ENCODE measurements around the gene NPSR1. TPM values are rescaled to one million over a fixed set of nuclear protein-coding genes. Genes with fewer than 3 reads are reported as not detected.

Gene NPSR1
- total and polyA plus RNA-seq, 9 of the 15 experiments (the other 6 are each of a cell fraction or from before 2014, with no cell fraction given): not detected

DNA sequence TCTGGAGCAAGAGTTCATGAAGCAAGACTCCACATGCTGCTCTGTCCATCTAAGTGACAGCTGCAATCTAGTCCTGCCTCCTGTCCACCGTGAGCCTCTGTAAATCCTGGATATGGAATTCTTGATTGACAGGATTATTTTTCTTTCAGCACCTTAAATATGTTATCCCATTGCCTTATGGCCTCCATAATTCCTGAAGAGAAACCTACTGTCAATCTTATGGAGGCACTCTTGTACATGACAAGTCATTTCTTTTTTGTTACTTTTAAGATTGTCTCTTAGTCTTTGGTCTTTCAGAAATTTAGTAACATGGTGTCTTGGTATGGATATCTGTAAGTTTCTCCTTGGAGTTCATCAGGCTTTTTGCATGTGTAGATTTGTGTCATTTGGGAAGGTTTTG lies 82.8 kb downstream of the NPSR1 start:
- CTCF ChIA-PET (ENCODE audit: low intra/inter-chr PET ratio): no interaction called here

More for the DNA sequence above, 82.8 kb downstream of the NPSR1 start:
- FAIRE-seq (no peak), DNase-seq (ENCODE audit: extremely low read depth in 1 of 4, low spot score in 3 of 4) (no peak), ATAC-seq (no peak)
- no peaks in the 10 kb centered on the region for H3K9me1 ChIP-seq (ENCODE audit: control insufficient read depth, insufficient read depth, low read length)
- POLR2A ChIA-PET: no interaction called here
- H3K9ac ChIP-seq (ENCODE audit: insufficient read depth in 1 of 2, low read depth in 2 of 2, low read length in 2 of 2): no peak overlapping the region
- no peaks in the 10 kb centered on the region for H3K36me3 ChIP-seq (ENCODE audit: control insufficient read depth, insufficient read depth, low read length)
- TF ChIP-seq, protein P1, sequence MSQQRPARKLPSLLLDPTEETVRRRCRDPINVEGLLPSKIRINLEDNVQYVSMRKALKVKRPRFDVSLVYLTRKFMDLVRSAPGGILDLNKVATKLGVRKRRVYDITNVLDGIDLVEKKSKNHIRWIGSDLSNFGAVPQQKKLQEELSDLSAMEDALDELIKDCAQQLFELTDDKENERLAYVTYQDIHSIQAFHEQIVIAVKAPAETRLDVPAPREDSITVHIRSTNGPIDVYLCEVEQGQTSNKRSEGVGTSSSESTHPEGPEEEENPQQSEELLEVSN (IDR thresholded peaks at IDR 0.05; ENCODE audit: borderline replicate concordance in 1 of 2, extremely low read depth in 1 of 2, insufficient read depth in 1 of 2, insufficient read length in 1 of 2, low read depth in 1 of 2, low read length in 1 of 2, poor library complexity in 1 of 2, severe bottlenecking in 1 of 2): no peak
- TF ChIP-seq SMAD4 (CRISPR knock-in tag; conservative IDR thresholded peaks at IDR 0.05): no peak
- TF ChIP-seq SMAD2 (IDR thresholded peaks at IDR 0.05; ENCODE audit: low read depth, low read length): no peak
- TF ChIP-seq, protein P2, sequence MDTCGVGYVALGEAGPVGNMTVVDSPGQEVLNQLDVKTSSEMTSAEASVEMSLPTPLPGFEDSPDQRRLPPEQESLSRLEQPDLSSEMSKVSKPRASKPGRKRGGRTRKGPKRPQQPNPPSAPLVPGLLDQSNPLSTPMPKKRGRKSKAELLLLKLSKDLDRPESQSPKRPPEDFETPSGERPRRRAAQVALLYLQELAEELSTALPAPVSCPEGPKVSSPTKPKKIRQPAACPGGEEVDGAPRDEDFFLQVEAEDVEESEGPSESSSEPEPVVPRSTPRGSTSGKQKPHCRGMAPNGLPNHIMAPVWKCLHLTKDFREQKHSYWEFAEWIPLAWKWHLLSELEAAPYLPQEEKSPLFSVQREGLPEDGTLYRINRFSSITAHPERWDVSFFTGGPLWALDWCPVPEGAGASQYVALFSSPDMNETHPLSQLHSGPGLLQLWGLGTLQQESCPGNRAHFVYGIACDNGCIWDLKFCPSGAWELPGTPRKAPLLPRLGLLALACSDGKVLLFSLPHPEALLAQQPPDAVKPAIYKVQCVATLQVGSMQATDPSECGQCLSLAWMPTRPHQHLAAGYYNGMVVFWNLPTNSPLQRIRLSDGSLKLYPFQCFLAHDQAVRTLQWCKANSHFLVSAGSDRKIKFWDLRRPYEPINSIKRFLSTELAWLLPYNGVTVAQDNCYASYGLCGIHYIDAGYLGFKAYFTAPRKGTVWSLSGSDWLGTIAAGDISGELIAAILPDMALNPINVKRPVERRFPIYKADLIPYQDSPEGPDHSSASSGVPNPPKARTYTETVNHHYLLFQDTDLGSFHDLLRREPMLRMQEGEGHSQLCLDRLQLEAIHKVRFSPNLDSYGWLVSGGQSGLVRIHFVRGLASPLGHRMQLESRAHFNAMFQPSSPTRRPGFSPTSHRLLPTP (IDR thresholded peaks at IDR 0.05; ENCODE audit: borderline replicate concordance, extremely low read depth, insufficient read length): no peak
- no peak for TF ChIP-seq GABPB1 (CRISPR knock-in tag; IDR thresholded peaks at IDR 0.05)
- TF ChIP-seq, protein P3, sequence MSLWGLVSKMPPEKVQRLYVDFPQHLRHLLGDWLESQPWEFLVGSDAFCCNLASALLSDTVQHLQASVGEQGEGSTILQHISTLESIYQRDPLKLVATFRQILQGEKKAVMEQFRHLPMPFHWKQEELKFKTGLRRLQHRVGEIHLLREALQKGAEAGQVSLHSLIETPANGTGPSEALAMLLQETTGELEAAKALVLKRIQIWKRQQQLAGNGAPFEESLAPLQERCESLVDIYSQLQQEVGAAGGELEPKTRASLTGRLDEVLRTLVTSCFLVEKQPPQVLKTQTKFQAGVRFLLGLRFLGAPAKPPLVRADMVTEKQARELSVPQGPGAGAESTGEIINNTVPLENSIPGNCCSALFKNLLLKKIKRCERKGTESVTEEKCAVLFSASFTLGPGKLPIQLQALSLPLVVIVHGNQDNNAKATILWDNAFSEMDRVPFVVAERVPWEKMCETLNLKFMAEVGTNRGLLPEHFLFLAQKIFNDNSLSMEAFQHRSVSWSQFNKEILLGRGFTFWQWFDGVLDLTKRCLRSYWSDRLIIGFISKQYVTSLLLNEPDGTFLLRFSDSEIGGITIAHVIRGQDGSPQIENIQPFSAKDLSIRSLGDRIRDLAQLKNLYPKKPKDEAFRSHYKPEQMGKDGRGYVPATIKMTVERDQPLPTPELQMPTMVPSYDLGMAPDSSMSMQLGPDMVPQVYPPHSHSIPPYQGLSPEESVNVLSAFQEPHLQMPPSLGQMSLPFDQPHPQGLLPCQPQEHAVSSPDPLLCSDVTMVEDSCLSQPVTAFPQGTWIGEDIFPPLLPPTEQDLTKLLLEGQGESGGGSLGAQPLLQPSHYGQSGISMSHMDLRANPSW (CRISPR knock-in tag; IDR thresholded peaks at IDR 0.05): no peak
- TF ChIP-seq MECOM (CRISPR knock-in tag; IDR thresholded peaks at IDR 0.05): no peak
- no peak for TF ChIP-seq HDAC3 (IDR thresholded peaks at IDR 0.05; ENCODE audit: borderline replicate concordance, partially characterized antibody)
- in situ Hi-C loops (cut with MboI): no loop called here
- intact Hi-C loops (cut with micrococcal nuclease): no loop called here
- no peak overlapping the region for H3K27ac ChIP-seq (ENCODE audit: extremely low read depth, low read depth, low read length)
- H3K27me3 ChIP-seq (ENCODE audit: control insufficient read depth in 2 of 2, insufficient read depth in 2 of 2, low read length in 2 of 2): no peaks in the 10 kb centered on the region
- H2AFZ ChIP-seq (ENCODE audit: low read depth, low read length): no peak overlapping the region
- no peaks in the 10 kb centered on the region for H3K4me1 ChIP-seq (replicated peaks in 1 of 2; ENCODE audit: control insufficient read depth in 2 of 2, insufficient read depth in 2 of 2, low read length in 2 of 2)
- no peak overlapping the region for H3K4me3 ChIP-seq
- no peak overlapping the region for H3K4me2 ChIP-seq (ENCODE audit: insufficient read depth, low read length)
- WGBS (ENCODE audit: insufficient coverage, low coverage, missing lambda C conversion rate): 0% methylated on average over 1 of the region's 1 CpG
- H3K79me2 ChIP-seq (ENCODE audit: control insufficient read depth, insufficient read depth, low read length): no peaks in the 10 kb centered on the region
- H4K20me1 ChIP-seq (replicated peaks; ENCODE audit: control insufficient read depth, insufficient read depth, low read length): no peaks in the 10 kb centered on the region
- BruUV-seq (replicated peaks): no TSS peak
- H3K9me3 ChIP-seq (replicated peaks; ENCODE audit: control insufficient read depth, insufficient read depth, low read depth, low read length): no peaks in the 10 kb centered on the region

Measured in K562 (cell line).